ENCODE measurements around the gene HMGXB3.

DNA sequence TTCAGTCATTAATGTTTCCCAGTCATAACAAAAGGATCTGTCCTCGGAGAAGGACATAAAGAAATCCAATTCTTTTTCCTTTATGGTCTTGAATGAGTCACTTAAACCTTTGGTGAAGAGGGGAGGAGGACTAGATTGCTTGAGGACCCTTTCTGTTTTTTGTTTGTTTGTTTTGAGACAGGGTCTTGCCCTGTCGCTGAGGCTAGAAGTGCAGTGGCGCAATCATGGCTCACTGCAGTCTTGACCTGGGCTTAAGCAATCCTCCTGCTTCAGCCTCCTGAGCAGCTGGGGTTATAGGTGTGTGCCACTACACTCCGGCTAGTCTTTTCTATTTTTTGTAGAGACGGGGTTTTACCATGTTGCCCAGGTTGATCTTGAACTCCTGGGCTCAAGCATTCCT lies 12.4 kb upstream of the HMGXB3 start:
- TF ChIP-seq POLR2A (IDR thresholded peaks at IDR 0.05) = no peak
- TF ChIP-seq, protein P1, sequence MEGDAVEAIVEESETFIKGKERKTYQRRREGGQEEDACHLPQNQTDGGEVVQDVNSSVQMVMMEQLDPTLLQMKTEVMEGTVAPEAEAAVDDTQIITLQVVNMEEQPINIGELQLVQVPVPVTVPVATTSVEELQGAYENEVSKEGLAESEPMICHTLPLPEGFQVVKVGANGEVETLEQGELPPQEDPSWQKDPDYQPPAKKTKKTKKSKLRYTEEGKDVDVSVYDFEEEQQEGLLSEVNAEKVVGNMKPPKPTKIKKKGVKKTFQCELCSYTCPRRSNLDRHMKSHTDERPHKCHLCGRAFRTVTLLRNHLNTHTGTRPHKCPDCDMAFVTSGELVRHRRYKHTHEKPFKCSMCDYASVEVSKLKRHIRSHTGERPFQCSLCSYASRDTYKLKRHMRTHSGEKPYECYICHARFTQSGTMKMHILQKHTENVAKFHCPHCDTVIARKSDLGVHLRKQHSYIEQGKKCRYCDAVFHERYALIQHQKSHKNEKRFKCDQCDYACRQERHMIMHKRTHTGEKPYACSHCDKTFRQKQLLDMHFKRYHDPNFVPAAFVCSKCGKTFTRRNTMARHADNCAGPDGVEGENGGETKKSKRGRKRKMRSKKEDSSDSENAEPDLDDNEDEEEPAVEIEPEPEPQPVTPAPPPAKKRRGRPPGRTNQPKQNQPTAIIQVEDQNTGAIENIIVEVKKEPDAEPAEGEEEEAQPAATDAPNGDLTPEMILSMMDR (IDR thresholded peaks at IDR 0.05) = no peak

Data from suprapubic skin (tissue), 3 donors.